HL-60/S4 treated with retinoic acid at 250 ng/mL for 4 days and 3 days (cell line): ENCODE measurements around the gene ZNF791.
"Not testable (repeated sequence)": the region's sequence is repeated elsewhere in the genome, so short reads cannot be mapped to it uniquely, and the experiment has no call there.

Experiments
- in situ Hi-C: fragments of 300-500 bp; cut with MboI; formaldehyde crosslinking; loops from 2 replicates; pipeline ENCODE4 v1.7.0; 2022; ENCODE audit warnings: low sequenced_read_pairs

Gene ZNF791

DNA sequence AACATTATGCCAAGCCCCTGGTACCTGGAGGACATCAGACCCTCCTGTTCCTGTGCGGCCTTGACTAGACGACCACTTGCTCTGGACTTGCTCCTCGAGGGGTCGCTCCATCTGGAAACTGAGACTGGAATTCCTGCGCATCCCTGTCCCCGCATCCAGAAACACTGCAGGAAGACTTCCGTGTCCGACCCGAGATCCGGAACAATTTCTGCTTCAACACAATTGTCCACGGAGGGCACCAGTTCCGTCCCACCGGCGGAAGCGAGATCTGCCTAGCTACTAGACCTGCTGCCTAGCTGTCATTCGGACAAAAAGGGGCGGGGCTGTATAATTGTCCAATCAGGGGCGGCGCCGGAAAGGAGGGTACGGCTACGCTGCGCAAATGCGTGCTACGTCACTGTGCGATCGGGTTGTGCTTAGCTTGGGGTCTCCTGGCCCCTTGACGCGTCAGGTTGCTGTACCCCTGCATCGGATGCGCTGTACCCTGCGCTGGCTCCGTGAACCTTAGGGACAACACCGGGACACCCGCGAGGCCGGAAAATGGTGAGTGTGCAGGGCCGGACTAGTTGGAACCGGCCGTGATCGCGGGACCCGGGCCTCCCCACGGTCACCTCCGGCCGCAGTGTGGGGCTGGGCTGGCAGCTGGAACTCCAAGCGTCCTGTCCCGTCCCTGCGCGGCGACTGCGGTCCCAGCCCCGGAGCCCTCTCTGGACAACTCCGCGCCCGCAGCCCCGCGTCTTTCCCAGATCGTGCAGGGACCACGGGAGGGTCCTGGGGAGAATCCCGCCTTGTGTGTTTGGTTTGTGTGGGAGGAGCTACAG, at the start of gene ZNF791, which contains the start of gene ZNF490:
TSS of gene ZNF791 (plus strand) at position 381 of the 821 bp plus-strand sequence. CDS start at position 541, 160 bp downstream.
TSS of gene ZNF490 (minus strand) at position 274 of the 821 bp plus-strand sequence. CDS start at position 141, 133 bp downstream.
- in situ Hi-C loops: no loop called here

DNA sequence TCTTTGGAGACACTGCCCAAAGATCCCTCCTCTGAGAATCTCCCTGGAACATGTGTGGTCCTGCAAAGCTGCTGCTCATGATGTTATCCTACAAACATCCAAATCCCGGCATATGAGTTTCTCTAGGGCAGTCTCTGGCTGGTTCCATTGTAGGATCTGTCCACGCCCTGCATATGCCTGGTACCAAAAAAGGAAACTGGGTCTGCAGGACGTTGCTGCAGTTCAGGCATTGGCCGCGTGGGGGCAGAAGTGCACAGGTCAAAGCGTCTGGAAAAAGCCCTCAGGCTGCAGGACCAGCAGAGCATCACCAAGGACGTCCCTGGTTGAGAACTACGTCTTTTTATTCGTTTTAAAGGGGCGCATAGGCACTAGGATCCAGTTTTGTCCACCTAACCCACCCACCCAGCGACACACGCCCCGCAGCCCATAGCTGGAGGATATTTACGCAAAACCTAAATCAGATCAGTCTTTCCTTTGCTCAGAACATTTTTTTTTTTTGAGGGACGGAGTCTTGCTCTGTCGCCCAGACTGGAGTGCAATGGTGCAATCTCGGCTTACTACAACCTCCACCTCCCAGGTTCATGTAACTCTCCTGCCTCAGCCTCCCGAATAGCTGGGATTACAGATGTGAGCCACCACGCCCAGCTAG, 46.6 kb upstream of the ZNF791 start:
- in situ Hi-C loops: loop anchor here (25.0 kb wide), 1 partner anchor 98 kb away; the partner anchor contains the start of genes MAN2B1 and WDR83

DNA sequence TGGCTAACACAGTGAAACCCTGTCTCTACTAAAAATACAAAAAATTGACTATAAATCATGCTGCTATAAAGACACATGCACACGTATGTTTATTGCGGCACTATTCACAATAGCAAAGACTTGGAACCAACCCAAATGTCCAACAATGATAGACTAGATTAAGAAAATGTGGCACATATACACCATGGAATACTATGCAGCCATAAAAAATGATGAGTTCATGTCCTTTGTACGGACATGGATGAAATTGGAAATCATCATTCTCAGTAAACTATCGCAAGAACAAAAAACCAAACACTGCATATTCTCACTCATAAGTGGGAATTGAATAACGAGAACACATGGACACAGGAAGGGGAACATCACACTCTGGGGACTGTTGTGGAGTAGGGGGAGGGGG, 44.3 kb upstream of the ZNF791 start:
- in situ Hi-C loops: loop anchor here (25.0 kb wide), 1 partner anchor 96 kb away; the partner anchor contains the start of genes MAN2B1 and WDR83

DNA sequence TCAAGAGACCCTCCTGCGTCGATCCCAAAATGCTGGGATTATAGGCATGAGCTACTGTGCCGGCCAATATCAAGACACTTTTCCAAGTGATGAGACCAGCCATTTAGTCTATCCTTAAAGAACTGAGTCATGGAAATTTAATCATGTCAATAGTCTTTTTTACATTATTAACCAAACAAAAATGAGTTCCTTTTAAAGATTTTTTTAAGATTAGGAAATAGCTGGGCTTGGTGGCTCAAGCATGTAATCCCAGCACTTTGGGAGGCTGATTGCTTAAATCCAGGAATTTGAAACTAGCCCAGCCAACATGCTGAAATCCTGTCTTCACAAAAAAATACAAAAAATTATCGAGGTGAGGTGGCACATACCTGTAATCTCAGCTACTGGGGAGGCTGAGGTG, 42.8 kb upstream of the ZNF791 start:
- in situ Hi-C loops: loop anchor here (25.0 kb wide), 1 partner anchor 94 kb away; the partner anchor contains the start of genes MAN2B1 and WDR83

DNA sequence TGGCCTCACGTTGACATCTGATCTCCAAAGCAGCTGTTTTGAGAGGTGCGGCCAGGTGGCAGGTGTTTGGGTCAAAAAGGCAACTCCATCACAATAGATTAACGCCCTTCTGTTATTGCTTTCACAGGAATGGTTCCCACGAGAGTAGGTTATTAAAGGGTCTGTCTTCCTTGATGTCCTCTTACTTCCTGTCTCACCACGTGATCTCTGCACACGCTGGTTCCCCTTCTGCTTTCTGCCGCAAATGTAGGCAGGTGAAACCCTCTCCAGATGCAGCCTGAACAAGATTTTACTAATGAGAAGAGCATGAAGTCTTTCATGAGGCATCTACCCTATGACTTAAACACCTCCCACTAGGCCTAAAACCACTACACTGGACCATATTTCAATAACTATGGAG, 36.7 kb upstream of the ZNF791 start:
- in situ Hi-C loops: loop anchor here (25.0 kb wide), 1 partner anchor 88 kb away; the partner anchor contains the start of genes MAN2B1 and WDR83

DNA sequence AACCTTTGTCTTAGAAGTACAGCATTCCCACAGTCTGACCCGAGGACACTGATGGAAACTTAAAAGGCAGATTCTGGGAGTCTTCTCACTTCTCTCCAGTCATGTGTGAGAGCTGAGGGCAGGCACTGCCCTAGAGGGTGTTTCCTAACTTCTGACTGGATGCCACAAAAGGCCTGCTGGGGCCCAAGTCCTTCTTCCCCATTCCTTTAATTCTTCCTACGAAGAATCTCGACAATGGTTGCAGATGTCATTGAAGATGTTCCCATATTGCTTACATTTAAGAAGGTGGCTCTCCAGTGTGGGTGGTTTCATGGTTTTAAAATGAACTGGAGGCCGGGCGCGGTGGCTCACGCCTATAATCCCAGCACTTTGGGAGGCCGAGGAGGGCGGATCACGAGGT, 32.1 kb upstream of the ZNF791 start:
- in situ Hi-C loops: no loop called here

DNA sequence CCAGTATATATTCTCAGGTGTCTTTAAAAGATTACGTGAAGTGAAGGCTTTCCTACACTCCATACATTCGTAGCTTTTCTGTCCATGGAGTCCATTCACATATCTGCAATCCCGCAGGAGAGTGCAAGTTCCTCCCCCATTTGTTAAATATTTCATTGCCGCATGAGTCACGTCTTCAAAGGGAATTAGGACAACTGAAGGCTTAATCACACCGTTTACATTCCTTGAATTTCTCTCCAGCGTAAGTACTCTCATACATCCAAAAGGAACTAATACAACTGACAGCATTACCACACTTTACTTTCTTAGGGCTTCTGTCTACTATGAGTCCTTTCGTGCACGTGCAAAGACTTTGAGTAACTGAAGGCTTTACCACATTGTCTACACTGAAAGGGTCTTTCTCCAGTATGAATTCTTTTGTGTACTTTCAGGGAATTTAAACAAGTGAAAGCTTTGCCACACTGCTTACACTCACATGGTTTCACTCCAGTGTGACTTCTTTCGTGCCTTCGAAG, 30.5 kb upstream of the ZNF791 start:
- in situ Hi-C loops: no loop called here

DNA sequence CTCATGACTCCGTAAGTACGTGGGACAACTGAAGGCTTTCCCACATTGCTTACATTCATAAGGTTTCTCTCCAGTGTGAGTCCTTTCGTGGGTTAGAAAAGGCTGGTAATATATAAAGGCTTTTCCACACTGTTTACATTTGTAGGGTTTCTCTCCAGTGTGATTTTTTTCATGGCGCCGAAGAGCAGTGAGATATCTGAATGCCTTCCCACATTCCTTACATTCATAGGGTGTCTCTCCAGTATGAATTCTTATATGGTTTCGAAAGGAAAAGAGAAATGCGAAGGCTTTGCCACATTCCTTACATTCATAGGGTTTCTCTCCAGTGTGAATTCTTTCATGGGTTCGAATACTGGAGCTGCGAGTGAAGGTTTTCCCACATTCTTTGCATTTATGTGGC, 29.6 kb upstream of the ZNF791 start:
- in situ Hi-C loops: no loop called here

DNA sequence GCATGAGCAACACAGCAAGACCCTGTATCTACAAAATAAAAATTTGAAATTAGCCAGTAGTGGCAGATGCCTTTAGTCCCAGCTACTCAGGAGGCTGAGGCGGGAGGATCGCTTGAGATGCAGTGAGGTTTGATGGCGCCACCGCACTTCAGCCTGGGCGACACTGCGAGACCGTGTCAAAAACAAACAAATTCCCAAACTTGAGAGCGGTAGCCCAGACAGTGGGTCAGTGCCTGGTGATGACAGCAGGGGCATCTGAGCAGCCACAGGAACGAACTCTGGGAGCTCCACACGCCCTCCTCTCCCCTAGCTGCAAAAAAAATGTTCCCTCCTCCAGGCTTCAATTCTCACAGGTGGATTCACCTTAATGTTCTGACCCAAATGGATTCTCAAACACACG, 14.2 kb upstream of the ZNF791 start:
- in situ Hi-C loops: no loop called here

DNA sequence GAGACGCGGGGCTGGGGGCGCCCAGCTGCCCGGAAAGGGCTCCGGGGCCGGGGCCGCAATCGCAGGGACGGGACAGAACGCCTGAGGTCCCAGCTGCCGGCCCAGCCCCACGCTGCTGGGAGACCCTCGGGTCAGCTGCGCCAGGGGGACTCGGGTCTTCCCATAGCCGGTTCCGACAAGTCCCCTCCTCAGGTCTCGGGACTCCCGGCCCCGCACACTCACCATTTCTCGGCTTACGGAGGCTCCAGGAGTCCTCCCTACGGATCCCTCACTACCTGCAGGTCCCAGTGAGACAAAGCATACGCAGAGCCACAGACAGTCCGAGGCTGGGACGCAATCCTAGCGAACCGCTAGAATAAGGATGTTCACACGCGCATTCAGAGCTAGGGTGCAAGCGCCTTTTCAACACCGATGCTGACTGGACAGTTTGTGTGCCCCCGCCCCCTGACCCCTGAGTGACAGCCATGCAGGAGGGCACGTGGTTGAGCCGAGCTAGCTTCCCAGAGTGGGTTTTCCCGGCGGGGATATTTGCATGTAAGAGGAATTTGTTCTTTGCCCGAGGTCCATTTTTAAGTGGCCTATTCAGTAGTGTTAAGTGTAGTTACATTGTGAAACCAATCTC, 13.7 kb upstream of the ZNF791 start:
- in situ Hi-C loops: no loop called here

DNA sequence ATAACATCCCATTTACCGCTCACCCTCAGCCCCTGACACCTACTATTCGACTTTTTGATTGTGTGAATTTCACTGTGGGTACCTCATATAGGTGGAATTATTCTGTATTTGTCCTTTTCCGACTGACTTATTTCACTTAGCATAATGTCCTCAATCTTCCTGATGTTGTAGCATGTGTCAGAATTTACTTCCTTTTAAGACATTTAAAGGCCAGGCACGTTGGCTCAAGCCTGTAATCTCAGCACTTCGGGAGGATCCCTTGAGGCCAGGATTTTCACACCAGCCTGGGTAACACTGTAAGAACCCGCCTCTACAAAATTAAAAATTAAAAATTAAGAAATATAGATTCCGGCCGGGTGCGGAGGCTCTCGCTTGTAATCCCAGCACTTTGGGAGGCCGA, 13.1 kb upstream of the ZNF791 start:
- in situ Hi-C loops: no loop called here

DNA sequence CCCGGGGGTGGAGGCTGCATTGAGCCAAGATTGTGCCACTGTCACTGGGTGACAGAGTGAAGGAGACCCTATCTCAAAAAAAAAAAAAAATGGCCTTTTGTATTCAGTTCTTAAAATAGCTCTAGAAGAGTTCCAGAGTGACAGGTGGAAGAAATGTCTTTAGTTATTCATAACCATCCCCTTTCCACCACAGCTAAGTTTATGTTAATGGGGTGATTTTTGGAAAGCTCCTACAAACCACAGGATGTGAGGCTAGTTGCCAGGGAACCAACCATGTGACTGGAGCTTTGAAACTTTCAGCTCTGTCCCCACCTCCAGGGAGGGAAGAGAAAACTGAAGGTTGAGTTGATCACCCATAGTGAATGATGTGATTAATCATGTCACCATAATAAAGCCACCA, 7.0 kb upstream of the ZNF791 start:
- in situ Hi-C loops: no loop called here

DNA sequence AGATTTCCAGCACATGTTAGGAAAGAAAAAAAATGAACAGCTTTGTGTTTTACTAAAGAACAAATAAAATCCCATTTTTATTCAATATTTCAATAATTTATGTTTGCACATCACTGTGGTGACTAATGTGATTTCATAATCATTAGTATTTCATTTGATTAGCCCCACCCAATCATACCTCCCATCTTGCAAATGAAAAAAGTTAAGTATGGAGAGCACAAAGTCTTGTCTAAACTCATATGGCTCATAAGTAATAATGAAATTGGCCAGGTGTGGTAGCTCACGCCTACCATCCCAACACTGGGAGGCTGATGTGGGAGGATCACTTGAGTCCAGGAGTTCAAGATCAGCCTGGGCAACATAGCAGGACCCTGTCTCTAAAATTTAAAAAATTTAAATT, 3.9 kb upstream of the ZNF791 start:
- in situ Hi-C loops: no loop called here

DNA sequence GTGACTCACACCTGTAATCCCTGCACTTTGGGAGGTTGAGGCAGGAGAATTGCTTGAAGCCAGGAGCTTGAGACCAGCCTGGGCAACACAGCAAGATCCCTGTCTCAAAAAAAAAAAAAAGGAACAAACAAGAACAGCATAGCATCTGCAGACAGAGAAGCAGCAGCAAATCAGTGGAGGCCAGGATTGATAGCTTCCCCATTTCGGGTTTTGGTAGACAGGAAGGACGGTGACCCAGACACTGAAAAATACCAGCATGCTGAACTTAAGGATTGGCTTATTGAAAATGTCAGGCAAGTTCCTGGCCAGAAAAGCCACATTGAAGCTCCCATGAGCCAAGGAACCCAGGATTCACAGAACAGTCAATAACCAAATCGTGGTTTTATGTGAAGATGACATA, 3.1 kb upstream of the ZNF791 start:
- in situ Hi-C loops: no loop called here

DNA sequence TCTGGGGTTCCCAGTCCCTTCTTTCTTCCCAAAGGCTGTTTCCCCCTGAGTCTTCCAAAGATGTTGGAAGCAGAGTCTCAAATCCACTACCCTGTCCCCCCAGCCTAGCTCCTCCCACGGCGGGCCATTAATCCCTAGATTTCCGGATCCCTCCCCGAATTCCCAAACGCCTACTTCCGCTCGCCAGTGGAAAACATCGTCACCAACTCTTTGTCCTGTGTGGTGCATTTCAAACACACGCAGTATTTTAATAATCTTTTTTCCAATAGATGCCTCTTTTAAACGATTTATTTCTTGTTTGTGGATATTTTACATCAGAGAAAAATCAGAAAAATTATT, 610 bp downstream of the ZNF791 start:
- in situ Hi-C loops: no loop called here

DNA sequence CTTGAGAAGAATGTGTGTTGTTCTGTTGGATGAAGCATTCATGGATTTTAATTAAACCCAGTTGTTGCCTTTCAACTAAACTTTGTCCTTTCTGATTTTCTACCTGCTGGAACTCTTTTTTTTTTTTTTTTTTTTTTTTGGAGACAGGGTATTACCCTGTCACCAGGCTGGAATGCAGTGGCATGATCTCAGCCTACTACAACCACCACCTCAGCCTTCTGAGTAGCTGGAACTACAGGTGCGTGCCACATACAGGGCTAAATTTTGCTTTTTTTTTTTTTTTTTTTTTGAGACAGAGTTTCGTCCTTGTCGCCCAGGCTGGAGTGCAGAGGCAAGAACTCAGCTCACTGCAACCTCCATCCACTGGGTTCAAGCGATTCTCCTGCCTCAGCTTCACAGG, 6.9 kb downstream of the ZNF791 start:
- in situ Hi-C loops: no loop called here

DNA sequence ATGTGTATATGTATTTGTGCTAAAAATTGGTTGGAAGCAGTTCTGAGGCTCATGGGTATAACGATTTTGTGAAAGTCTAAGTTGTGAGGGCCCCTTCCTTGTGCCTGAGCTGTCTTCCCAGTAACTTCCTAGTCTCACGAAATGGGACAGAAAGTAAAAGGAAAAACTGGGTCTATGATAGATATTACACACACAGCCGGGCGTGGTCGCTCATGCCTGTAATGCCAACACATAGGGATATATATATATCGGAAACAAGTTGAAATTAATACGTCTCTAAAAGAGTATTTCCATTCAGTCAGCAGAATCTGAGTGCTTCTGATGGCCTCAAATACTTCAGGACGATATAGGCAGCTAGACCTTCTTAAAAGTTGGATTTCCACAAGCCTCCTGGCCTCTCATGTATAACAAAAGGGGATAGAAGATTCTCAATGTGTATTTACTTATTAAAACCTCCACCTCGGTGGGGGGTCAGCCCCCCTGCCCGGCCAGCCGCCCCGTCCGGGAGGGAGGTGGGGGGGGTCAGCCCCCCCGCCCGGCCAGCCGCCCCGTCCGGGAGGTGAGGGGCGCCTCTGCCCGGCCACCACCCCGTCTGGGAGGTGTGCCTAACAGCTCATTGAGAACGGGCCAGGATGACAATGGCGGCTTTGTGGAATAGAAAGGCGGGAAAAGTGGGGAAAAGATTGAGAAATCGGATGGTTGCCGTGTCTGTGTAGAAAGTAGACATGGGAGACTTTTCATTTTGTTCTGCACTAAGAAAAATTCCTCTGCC, 10.7 kb downstream of the ZNF791 start:
- in situ Hi-C loops: not testable (repeated sequence)

DNA sequence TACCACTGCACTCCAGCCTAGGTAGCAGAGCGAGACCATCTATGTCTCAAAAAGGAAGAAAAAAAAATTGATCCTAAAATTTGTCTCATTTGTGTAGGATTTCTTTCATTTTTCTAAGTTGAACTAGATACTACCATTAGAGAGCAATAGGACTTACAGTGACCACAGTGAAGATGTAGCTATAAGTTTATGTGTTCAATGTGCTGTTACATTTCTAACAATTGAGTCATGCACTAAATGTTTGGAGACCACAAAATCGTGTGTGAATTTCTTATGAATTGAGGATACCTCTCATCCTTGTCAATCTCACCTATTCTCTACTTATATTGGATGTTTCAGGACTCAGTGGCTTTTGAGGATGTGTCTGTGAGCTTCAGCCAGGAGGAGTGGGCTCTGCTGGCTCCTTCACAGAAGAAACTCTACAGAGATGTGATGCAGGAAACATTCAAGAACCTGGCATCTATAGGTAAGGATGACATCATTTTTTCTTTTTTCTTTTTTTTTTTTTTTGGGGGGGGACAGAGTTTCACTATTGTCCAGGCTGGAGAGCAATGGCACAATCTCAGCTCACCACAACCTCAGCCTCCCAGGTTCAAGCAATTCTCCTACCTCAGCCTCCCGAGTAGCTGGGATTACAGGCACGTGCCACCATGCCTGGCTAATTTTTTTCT, 12.8 kb downstream of the ZNF791 start:
- in situ Hi-C loops: no loop called here

DNA sequence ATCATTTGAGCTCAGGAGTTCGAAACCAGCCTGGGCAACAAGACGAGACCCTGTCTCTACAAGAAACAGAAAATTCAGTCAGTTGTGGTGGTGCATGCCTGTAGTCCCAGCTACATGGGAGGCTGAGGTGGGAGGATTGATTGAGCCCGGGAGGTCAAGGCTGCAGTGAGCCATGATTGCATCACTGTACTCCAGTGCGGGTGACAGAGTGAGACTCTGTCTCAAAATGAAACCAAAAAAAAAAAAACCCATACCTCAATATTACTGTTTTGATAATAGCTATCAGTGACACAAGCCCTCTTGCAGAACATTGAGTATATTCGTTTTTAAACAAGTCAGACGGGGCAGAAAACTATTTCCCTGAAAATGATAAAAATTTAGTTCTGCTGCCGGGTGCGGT, 16.2 kb downstream of the ZNF791 start:
- in situ Hi-C loops: no loop called here
